ENCODE data around the gene HSPB6.
A peak's percentile ranks its signal among the peaks of the same experiment; 100 is the strongest.

Gene HSPB6

GRCh38 chr19:35744430-35745327 lies 12.2 kb downstream of the HSPB6 start:
- peak; percentile 90 for FAIRE-seq

GRCh38 chr19:35743640-35744429 lies 13.0 kb downstream of the HSPB6 start:
- FAIRE-seq, result no peak

- no peak for FAIRE-seq
These were observed 14.6 kb downstream of the HSPB6 start, which contains the start of gene IGFLR1 for GRCh38 chr19:35742121-35742724. Gene IGFLR1 (minus strand): TSS chr19:35742452. CDS start chr19:35741180, 1,272 bp downstream.

GRCh38 chr19:35741203-35741515 lies 15.7 kb downstream of the HSPB6 start:
- FAIRE-seq, result no peak

- FAIRE-seq, result peak; percentile 64
These were observed 16.2 kb downstream of the HSPB6 start for GRCh38 chr19:35740423-35741202.

- no peak for FAIRE-seq
These were observed 16.8 kb downstream of the HSPB6 start for GRCh38 chr19:35740108-35740422.

- FAIRE-seq, result no peak
These were observed 17.3 kb downstream of the HSPB6 start for GRCh38 chr19:35739275-35740107.

- FAIRE-seq, result no peak
These were observed 18.0 kb downstream of the HSPB6 start for GRCh38 chr19:35738887-35739229.

GRCh38 chr19:35738021-35738886 lies 18.6 kb downstream of the HSPB6 start:
- FAIRE-seq, result no peak

GRCh38 chr19:35736913-35737886 lies 19.6 kb downstream of the HSPB6 start:
- no peak for FAIRE-seq

- no peak for FAIRE-seq
These were observed 21.9 kb downstream of the HSPB6 start for GRCh38 chr19:35734889-35735288.

GRCh38 chr19:35734273-35734672 lies 22.6 kb downstream of the HSPB6 start:
- no peak for FAIRE-seq

GRCh38 chr19:35733180-35734125 lies 23.4 kb downstream of the HSPB6 start:
- no peak for FAIRE-seq

- no peak for FAIRE-seq
These were observed 24.2 kb downstream of the HSPB6 start for GRCh38 chr19:35732540-35733179.

- no peak for FAIRE-seq
These were observed 24.9 kb downstream of the HSPB6 start for GRCh38 chr19:35731779-35732405.

- FAIRE-seq, result no peak
These were observed 25.5 kb downstream of the HSPB6 start for GRCh38 chr19:35731353-35731752.

GRCh38 chr19:35730326-35730725 lies 26.5 kb downstream of the HSPB6 start:
- no peak for FAIRE-seq

Measured in endometrium (tissue), 2 donors.